COLO668 (cell line): Measurements from ENCODE around the gene CELA2B.
A peak's percentile ranks its signal among the peaks of the same experiment; 100 is the strongest.
"Not testable (repeated sequence)": the region's sequence is repeated elsewhere in the genome, so short reads cannot be mapped to it uniquely, and the experiment has no call there.

Source experiments
- DNase-seq: peaks from one replicate; lab custom pipeline; 2025; ENCODE audit not compliant: unreplicated experiment; lab: John Stamatoyannopoulos, UW

CELA2B gene

GRCh38 chr1:15492596-15492995, 16.7 kb downstream of the CELA2B start:
- DNase-seq, result no peak

GRCh38 chr1:15493869-15494390, 18.0 kb downstream of the CELA2B start:
- DNase-seq, result no peak

- DNase-seq, result no peak
Measured at GRCh38 chr1:15500184-15501178, 24.6 kb downstream of the CELA2B start.

GRCh38 chr1:15501208-15502032, 25.5 kb downstream of the CELA2B start:
- peak; percentile 90 for DNase-seq

- no peak for DNase-seq
Measured at GRCh38 chr1:15504436-15504835, 28.5 kb downstream of the CELA2B start.

GRCh38 chr1:15506831-15507230, 30.9 kb downstream of the CELA2B start:
- no peak for DNase-seq

GRCh38 chr1:15507278-15507677, 31.4 kb downstream of the CELA2B start:
- DNase-seq, result no peak

GRCh38 chr1:15508700-15509487, 33.0 kb downstream of the CELA2B start:
- no peak for DNase-seq

GRCh38 chr1:15509586-15509985, 33.7 kb downstream of the CELA2B start:
- no peak for DNase-seq

- DNase-seq, result no peak
Measured at GRCh38 chr1:15510611-15511405, 34.9 kb downstream of the CELA2B start.

GRCh38 chr1:15513192-15513591, 37.3 kb downstream of the CELA2B start:
- no peak for DNase-seq

- no peak for DNase-seq
Measured at GRCh38 chr1:15513919-15514318, 38.0 kb downstream of the CELA2B start.

GRCh38 chr1:15514557-15514956, 38.7 kb downstream of the CELA2B start:
- DNase-seq, result not testable (repeated sequence)

- DNase-seq, result no peak
Measured at GRCh38 chr1:15515022-15515663, 39.2 kb downstream of the CELA2B start.

- no peak for DNase-seq
Measured at GRCh38 chr1:15519625-15520024, 43.7 kb downstream of the CELA2B start.

- DNase-seq, result not testable (repeated sequence)
Measured at GRCh38 chr1:15521206-15521906, 45.5 kb downstream of the CELA2B start.

GRCh38 chr1:15522551-15522950, 46.6 kb downstream of the CELA2B start:
- DNase-seq, result no peak

GRCh38 chr1:15523104-15524020, 47.5 kb downstream of the CELA2B start:
- DNase-seq, result no peak
